SU-DHL-6 (cell line): Measurements from ENCODE around the gene PHTF2.

Experiments
- EZH2phosphoT487 ChIP-seq: fragments of 200-600 bp; sonication (generic), shearing (Covaris generic); conservative IDR thresholded peaks from 2 replicates; pipeline ENCODE4 v1.6.1; 2018; ENCODE audit warnings: mild to moderate bottlenecking, antibody characterized with exemption, low read length, moderate library complexity, mixed read lengths
- TF ChIP-seq, protein P1 (sequence below): fragments of 200-600 bp; sonication (generic); IDR thresholded peaks from one replicate; pipeline ENCODE4 v1.5.1; 2017; ENCODE audit warnings: antibody characterized with exemption, mild to moderate bottlenecking, low read length, moderate library complexity; ENCODE audit not compliant: insufficient read depth, poor library complexity, severe bottlenecking

DNA sequence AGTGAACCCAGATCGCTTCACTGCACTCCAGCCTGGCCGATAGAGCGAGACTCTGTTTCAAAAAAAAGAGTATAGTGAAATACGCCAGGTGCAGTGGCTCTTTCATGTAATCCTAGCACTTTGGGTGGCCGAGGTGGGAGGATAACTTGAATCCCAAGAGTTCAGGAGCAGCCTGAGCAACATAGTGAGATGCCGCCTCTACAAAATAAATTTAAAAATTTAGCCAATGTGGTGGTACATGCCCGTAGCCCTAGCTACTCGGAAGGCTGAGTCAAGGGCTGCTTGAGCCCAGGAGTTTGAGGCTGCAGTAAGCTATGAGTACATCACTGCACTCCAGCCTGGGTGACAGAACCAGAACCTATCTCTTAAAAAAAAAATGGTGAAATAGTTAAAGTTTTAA is 28.3 kb upstream of the PHTF2 start:
- TF ChIP-seq, protein P1, sequence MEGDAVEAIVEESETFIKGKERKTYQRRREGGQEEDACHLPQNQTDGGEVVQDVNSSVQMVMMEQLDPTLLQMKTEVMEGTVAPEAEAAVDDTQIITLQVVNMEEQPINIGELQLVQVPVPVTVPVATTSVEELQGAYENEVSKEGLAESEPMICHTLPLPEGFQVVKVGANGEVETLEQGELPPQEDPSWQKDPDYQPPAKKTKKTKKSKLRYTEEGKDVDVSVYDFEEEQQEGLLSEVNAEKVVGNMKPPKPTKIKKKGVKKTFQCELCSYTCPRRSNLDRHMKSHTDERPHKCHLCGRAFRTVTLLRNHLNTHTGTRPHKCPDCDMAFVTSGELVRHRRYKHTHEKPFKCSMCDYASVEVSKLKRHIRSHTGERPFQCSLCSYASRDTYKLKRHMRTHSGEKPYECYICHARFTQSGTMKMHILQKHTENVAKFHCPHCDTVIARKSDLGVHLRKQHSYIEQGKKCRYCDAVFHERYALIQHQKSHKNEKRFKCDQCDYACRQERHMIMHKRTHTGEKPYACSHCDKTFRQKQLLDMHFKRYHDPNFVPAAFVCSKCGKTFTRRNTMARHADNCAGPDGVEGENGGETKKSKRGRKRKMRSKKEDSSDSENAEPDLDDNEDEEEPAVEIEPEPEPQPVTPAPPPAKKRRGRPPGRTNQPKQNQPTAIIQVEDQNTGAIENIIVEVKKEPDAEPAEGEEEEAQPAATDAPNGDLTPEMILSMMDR, result no peak
- no peak for TF ChIP-seq EZH2phosphoT487
